Dermis microvascular lymphatic vessel endothelial cell (primary cell): ENCODE measurements around the gene DCTN3. TPM values are rescaled to one million over a fixed set of nuclear protein-coding genes. Genes with fewer than 3 reads are reported as not detected.

Experiments
- DNase-seq, 2 donors: peaks; one replicate each; pipeline versions ENCODE4 v3.0.0 to v3.0.0-alpha.2; 2010; ENCODE audit warnings: low read depth in 2 of 2
- total RNA-seq: library from RNA; depleted of rRNA; stranded (reverse); fragments of >200 nt; gene quantifications from 2 replicates; pipeline ENCODE4 v1.2.1, GENCODE V29; 2014

DCTN3 gene
- total RNA-seq, 1 donor from 2014 or later: 76.0 TPM

DNA sequence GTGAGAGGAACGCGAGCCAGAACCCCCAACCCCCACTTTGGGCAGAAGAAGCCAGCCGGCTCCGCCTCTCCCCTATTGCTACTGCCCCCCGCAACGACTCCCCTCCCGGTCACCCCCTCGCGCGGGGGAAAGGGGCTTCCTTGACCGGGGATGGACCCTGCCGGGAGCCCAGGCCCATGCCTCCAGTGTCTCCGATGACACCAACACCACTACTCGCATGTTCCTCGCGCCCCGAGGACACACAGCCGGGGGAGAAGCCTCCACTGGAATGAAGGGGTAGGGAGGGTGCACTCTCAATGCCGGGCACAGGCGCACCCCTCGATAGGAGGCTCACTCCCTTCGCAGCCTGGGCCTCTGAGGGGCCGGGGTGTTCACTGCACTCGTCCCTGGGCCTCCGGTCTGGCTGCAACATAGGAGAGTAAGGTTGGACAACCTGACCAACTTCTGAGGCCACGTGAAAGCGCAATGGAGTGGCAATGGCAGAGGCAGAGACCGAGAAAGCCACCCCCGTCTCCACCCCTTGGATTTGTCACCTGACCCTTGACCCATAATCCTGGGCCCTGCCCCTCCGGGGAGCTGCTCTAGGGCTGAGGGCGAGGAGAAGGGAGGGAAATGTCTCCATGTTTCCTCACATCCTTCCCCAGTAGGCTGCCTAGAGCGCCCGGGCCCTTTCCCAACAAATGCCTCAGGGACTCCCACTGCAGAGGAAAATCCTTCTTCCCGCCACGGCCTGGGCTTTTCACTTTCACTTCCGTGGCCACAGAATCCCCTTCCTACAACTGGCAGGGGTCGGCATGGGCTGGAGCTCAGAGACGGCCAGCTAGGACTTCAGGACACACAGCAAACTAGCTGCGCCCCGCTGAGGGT is 29.7 kb downstream of the DCTN3 start:
- peak in 1 of 2 donors; percentile 6 for DNase-seq

GRCh38 chr9:34589636-34590380 is 30.5 kb downstream of the DCTN3 start, which contains the start of gene CNTFR:
TSS of gene CNTFR (minus strand) at chr9:34589724. CDS start at chr9:34568981, 20,743 bp downstream.
- DNase-seq: peak in 1 of 2 donors; percentile 8

- no peak for DNase-seq
These were observed 31.3 kb downstream of the DCTN3 start for GRCh38 chr9:34588671-34589635.

DNA sequence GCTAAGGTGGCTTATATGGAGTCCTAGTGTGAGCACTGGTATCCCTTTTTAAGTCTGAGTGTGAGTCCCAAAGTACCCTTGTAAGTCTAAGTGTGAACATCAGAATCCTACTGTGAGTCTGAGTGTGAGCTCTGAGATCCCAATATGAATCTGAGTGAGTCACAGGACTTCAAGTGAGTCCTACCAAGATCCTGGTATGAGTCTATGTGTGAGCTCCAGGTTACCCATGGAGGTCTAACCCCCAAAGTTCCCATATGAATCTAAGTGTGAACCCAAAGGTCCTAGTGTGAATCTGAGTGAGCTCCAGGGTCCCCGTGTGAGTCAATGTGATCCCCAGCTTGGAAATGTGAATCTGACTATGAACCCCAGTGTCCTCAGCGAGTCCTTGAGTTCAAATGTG is 33.0 kb downstream of the DCTN3 start:
- DNase-seq: no peak

- DNase-seq: no peak
These were observed 34.2 kb downstream of the DCTN3 start for GRCh38 chr9:34585946-34586669.

DNA sequence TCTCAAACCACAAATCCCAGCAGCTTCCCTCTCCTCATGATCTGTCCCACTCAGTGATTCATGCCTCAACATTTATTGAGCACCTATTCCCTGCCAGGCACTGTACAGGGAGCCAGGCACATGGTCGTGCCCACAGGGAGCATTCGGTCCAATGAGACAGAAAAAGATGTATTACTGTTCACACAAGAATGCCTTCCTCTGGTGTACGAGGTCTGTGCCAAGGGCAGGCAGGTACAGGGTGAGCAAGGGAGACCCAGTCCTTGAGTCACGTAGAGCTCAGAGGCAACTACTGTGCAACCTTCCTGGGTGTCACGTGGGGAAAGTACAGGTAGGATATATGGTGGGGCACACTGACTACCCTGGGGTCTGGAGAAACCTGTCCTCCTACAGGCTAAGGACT is 35.3 kb downstream of the DCTN3 start:
- DNase-seq: no peak

DNA sequence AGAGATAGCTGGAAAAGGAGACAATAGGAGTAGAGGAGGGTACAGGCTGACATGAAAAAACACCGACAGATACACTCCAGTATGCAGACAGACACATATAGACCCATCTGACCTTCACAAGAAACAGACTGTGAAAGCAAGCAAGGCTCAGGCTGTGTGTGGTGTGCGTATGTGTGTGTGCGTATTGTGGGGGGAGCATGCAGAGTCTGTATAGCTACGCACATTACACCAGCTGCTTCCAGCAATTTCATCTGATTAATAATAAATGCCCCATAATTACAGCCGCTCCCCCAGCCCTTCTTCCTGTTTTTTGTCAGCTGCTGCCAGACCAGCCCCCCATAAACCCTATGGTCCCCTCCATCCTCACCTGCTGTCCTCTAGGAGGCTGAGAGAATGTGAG is 37.5 kb downstream of the DCTN3 start:
- DNase-seq: no peak

- no peak for DNase-seq
These were observed 39.0 kb downstream of the DCTN3 start for GRCh38 chr9:34581318-34581717.

GRCh38 chr9:34580358-34580757 is 39.9 kb downstream of the DCTN3 start:
- no peak for DNase-seq

DNA sequence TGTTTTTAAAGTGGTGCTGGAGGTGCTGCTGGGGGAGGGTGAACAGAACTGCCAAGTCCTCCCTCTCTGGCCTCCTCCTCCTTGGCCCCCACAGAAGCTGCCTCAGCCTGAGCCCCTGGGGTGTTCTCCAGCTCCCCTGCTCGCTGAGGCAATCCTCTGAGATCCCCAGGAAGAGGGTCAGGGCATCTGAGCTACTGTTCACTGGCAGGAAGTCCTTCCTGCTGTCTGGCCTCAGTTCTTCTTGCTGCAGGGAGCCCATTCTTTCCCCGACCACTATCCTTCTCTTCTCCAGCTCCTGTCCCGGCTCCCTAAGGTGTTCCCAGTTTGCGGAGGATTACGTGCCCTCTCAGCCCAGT is 40.5 kb downstream of the DCTN3 start:
- DNase-seq: no peak

- no peak for DNase-seq
These were observed 41.0 kb downstream of the DCTN3 start for GRCh38 chr9:34579104-34579807.

DNA sequence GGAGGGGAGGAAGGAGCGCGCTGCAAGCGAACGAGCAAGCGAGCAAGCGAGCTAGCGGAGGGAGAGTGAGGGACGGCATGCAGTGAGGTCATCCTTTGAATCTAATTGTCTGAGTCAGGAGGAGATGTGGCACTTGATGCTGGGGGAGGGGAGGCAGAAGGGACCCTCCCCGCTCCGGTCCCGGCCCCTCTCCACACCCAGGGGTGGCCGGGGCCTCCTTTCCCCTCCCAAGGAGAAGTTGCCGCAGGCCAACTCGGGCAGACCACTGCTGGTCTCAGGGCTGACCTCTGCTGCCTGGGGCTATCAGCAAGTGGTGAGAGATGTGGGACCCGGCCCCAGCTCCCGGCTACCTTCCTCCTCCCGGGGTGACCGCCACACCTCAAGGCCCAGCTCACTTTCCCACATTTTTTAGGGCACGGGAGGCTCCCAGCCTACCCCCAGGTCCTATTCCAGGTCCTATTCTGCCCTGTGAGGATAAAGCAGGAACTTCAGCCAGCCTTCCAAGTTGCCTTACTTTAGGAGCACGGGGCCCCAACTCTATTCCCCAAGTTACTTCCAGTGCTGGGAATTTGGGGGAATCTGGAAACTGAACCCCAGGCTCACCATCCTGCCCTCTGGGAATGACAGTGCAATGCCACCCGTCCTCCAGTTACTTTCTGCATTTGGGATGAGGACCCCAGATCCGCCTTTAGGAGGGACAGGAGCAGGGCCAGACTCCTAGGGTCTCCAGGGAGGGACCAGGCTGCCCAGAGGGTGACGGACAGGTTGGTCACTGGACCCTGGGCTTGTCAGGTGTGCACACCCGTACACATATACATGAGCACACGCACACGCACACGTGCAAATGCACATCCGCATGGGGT is 41.8 kb downstream of the DCTN3 start:
- peak in 1 of 2 donors; percentile 44 for DNase-seq

DNA sequence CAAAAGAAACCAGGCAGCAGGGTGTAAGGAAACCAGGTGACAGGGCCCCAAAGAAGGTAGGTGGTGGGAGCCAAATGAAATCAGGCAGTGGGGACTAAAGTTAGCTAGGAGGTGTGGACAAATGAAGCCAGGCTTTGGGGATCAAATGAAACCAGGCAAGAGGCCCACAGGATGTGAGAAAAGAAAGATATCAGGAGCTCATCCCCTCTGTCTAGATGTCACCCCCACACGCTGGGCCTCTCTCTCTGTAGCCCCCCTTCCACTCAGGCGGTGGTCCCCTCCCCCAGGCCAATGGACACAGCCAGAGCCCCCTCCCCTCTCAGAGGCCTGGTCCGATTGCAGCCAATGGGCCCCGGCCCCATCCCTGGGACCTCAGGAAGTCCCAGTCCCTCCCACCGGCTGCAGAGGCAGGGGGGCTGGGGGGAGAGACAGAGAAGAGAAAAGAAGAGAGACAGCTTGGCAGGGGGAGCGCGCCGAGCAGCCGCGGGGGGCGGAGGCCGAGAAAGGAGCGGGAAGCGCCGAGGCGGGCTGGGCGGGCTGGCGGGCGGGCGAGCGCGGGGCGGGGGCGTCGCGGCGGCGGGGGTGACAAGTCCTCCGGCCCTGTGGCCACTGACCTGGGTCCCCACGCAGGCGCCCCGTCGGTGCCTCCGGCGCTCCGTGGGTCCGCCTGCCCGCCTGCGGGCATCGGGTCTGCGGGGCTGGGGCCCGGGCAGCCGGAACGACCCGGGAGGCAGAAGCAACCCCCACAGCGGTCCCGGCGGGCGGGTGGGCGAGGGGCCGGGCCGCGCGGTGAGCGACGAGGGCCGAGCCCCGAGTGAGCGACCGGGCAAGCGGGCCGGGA is 42.7 kb downstream of the DCTN3 start:
- no peak for DNase-seq

GRCh38 chr9:34576597-34577399 is 43.5 kb downstream of the DCTN3 start:
- DNase-seq: no peak

- DNase-seq: no peak
These were observed 44.3 kb downstream of the DCTN3 start for GRCh38 chr9:34575862-34576596.

- DNase-seq: no peak
These were observed 45.1 kb downstream of the DCTN3 start for GRCh38 chr9:34575241-34575640.

DNA sequence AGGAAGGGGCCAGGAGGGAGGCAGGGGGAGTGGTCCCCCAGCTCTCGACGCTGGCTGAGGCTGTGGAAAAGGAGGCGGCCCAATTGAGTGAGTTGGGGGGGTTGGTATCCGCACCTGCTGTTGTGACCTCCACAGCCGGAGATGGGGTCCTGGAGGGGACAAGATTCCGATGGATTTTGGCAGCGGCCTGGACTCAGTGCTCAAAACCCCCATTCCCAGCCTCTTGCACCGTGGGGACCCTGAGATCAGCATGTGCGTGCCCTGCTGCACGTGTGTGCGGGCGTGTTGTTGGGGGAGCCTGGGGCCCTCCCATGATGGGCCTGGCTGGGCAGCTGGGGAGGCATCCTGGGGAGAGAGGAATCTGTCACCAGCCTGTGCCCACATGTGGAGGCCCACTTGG is 45.7 kb downstream of the DCTN3 start:
- no peak for DNase-seq
